Measurements from ENCODE around the gene UGT1A1. TPM values are rescaled to one million over a fixed set of nuclear protein-coding genes. Genes with fewer than 3 reads are reported as not detected.

Gene UGT1A1
- total and polyA plus RNA-seq, 10 of the 15 experiments (the other 5 are each of a cell fraction or from before 2014, with no cell fraction given): not detected

DNA sequence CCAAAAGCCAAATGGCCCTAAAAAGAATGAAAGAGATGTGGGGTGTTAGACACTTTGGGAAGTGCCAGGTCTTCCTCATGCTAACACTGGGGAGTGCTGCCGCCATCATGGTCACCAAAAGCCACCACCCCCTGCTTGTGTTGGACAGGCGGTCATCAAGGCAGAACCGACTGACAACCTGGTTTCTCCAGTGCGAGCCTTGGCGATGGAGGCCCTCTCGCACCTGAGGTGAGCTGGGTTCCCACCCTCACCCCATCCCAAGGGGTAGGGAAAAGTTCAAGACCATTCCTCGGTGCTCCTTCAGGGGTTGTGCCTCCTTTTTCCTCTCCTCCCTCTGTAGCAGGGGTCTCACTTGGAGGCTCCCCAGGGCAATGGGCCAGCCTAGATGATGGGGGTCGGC, 51.7 kb downstream of the UGT1A1 start:
- no peak overlapping the region for H3K4me2 ChIP-seq (ENCODE audit: control insufficient read depth, insufficient read depth)
- H3K36me3 ChIP-seq (ENCODE audit: control insufficient read depth in 2 of 2, insufficient read depth in 2 of 2, low read length in 1 of 2): no peaks in the 10 kb centered on the region
- in situ Hi-C loops (cut with MboI) (no loop called here), intact Hi-C loops (cut with micrococcal nuclease; ENCODE audit: unreplicated experiment) (no loop called here)
- H3K4me1 ChIP-seq (ENCODE audit: control insufficient read depth, insufficient read depth, low read length): no peaks in the 10 kb centered on the region
- no peaks in the 10 kb centered on the region for H3K79me2 ChIP-seq (ENCODE audit: control insufficient read depth, insufficient read depth, low read length)
- no TSS peak for BruUV-seq (replicated peaks)
- no peaks in the 10 kb centered on the region; a peak in 2 of 4 replicates for H3K27me3 ChIP-seq (replicated peaks in 1 of 2; ENCODE audit: control insufficient read depth in 2 of 2, insufficient read depth in 2 of 2, low read length in 1 of 2)
- H2AFZ ChIP-seq (ENCODE audit: control insufficient read depth, low read depth, low read length): no peak overlapping the region
- POLR2A ChIA-PET: no interaction called here
- H3K9me3 ChIP-seq (replicated peaks; ENCODE audit: control insufficient read depth, insufficient read depth, low read length): no peaks in the 10 kb centered on the region
- FAIRE-seq (no peak), DNase-seq (ENCODE audit: low read depth, low spot score) (no peak), ATAC-seq (no peak)
- CTCF ChIA-PET: no interaction called here
- 21% methylated on average over 8 of the region's 8 CpGs for WGBS (ENCODE audit: insufficient coverage, insufficient replicate concordance, low lambda C conversion rate, missing lambda C conversion rate)
- H3K9ac ChIP-seq (ENCODE audit: control insufficient read depth, insufficient read depth, low read length): no peak overlapping the region
- H3K4me3 ChIP-seq: no peak overlapping the region
- SMC1A ChIA-PET (ENCODE audit: uncharacterized antibody, unreplicated experiment): no interaction called here
- H4K20me1 ChIP-seq (ENCODE audit: control insufficient read depth, insufficient read depth): no peaks in the 10 kb centered on the region
- H3K27ac ChIP-seq (ENCODE audit: control insufficient read depth, insufficient read depth): no peak overlapping the region
- RAD21 ChIA-PET (ENCODE audit: unreplicated experiment): no interaction called here
- TF ChIP-seq FOXM1 (IDR thresholded peaks at IDR 0.05; ENCODE audit: low read depth, low read length): no peak
- no peak for TF ChIP-seq POU2F2 (IDR thresholded peaks at IDR 0.05; ENCODE audit: borderline replicate concordance, low read depth, low read length)

DNA sequence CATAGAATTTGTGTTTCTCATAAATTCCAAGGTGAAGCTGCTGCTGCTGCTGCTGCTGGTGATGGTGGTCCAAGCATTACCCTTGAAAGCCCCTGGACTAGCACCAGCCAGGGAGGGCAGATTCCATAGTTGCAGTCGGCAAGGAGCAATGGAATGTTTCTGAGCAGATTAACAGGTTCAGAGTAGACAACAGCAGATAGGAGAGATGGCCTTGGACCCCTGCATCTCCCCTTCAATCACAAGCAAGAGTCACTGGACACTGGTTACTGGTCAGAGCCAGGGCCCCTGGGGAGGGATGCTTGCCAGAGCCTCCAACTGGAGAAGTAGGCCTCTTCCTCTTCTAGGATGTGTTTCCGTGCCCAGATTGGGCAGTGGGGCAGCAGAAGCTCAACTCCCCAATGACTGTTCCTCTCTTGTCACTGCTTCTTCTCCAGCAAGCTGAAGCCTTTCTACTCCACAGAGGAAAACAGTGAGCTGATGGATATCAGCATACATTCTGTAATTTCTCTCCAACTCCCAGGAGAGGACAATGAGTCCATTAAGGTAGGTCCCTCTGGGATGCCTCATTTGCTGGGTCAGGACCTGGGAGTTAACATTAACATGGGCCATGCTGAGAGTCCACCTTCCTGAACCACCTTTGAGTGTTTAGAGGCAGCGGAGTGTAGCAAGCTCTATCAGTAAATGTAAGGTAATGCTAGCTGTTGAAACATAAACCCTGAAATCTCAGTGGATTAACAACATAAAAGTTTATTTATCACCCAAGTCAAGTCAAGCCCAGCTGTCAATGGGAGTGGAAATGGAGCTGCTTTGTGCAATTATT, 53.4 kb downstream of the UGT1A1 start:
- ChIA-PET CTCF (interaction anchor here (1.3 kb wide), 1 partner anchor 44 kb away, joined by 3 read pairs; no protein-coding TSS in a partner anchor), RAD21 (ENCODE audit: unreplicated experiment) (no interaction called here), POLR2A (no interaction called here), SMC1A (ENCODE audit: uncharacterized antibody, unreplicated experiment) (interaction anchor here (0.6 kb wide), 1 partner anchor 21 kb away, joined by 3 read pairs; no protein-coding TSS in a partner anchor)
- Histone ChIP-seq H3K4me1 (ENCODE audit: control insufficient read depth, insufficient read depth, low read length) (no peaks in the 10 kb centered on the region), H3K4me3 (no peak overlapping the region), H2AFZ (ENCODE audit: control insufficient read depth, low read depth, low read length) (no peak overlapping the region), H3K9ac (ENCODE audit: control insufficient read depth, insufficient read depth, low read length) (no peak overlapping the region), H3K4me2 (ENCODE audit: control insufficient read depth, insufficient read depth) (no peak overlapping the region), H3K79me2 (ENCODE audit: control insufficient read depth, insufficient read depth, low read length) (no peaks in the 10 kb centered on the region), H4K20me1 (ENCODE audit: control insufficient read depth, insufficient read depth) (no peaks in the 10 kb centered on the region), H3K36me3 (ENCODE audit: control insufficient read depth in 2 of 2, insufficient read depth in 2 of 2, low read length in 1 of 2) (no peaks in the 10 kb centered on the region), H3K27ac (ENCODE audit: control insufficient read depth, insufficient read depth) (no peak overlapping the region), H3K9me3 (replicated peaks; ENCODE audit: control insufficient read depth, insufficient read depth, low read length) (no peaks in the 10 kb centered on the region), H3K27me3 (replicated peaks in 1 of 2; ENCODE audit: control insufficient read depth in 2 of 2, insufficient read depth in 2 of 2, low read length in 1 of 2) (no peaks in the 10 kb centered on the region; a peak in 1 of 4 replicates)
- 22% methylated on average over 3 of the region's 3 CpGs for WGBS (ENCODE audit: insufficient coverage, insufficient replicate concordance, low lambda C conversion rate, missing lambda C conversion rate)
- intact Hi-C loops (cut with micrococcal nuclease; ENCODE audit: unreplicated experiment) (no loop called here), in situ Hi-C loops (cut with MboI) (no loop called here)
- no TSS peak for BruUV-seq (replicated peaks)
- FAIRE-seq (no peak), DNase-seq (ENCODE audit: low read depth, low spot score) (no peak), ATAC-seq (no peak)
- no peak for TF ChIP-seq BCL11A (IDR thresholded peaks at IDR 0.05; ENCODE audit: low read depth, low read length)
- TF ChIP-seq, protein P1, sequence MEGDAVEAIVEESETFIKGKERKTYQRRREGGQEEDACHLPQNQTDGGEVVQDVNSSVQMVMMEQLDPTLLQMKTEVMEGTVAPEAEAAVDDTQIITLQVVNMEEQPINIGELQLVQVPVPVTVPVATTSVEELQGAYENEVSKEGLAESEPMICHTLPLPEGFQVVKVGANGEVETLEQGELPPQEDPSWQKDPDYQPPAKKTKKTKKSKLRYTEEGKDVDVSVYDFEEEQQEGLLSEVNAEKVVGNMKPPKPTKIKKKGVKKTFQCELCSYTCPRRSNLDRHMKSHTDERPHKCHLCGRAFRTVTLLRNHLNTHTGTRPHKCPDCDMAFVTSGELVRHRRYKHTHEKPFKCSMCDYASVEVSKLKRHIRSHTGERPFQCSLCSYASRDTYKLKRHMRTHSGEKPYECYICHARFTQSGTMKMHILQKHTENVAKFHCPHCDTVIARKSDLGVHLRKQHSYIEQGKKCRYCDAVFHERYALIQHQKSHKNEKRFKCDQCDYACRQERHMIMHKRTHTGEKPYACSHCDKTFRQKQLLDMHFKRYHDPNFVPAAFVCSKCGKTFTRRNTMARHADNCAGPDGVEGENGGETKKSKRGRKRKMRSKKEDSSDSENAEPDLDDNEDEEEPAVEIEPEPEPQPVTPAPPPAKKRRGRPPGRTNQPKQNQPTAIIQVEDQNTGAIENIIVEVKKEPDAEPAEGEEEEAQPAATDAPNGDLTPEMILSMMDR (IDR thresholded peaks at IDR 0.05 in 2 of 3, conservative IDR thresholded peaks at IDR 0.05 in 1 of 3; ENCODE audit: control insufficient read depth in 2 of 3, extremely low read depth in 1 of 3, insufficient read depth in 1 of 3, low read depth in 3 of 3, low read length in 3 of 3): no peak

Measured in GM12878 (cell line).